Measurements from ENCODE around the gene TKFC.

The TKFC gene

DNA sequence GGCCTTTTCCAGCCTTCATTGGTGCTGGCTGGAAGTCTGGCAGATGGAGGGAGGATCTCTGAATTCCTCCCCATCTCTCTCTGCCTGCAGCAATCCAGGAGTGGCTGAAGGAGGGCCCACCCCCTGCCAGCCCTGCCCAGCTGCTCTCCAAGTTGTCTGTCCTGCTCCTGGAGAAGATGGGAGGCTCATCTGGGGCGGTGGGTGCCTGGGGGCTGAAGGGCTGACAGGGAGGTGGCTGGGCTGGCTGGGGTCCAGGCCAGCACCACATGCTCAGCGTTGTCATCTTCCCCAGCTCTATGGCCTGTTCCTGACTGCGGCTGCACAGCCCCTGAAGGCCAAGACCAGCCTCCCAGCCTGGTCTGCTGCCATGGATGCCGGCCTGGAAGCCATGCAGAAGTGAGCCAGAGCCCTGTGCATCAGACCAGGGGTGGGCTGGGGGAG, 12.2 kb downstream of the TKFC start:
- no CpG with 5 or more reads among the region's 4 CpGs for WGBS (ENCODE audit: insufficient coverage, insufficient read length)
- no peak overlapping the region for H3K27ac ChIP-seq (ENCODE audit: low read length)
- no peaks in the 10 kb centered on the region for H3K9me3 ChIP-seq (ENCODE audit: control insufficient read depth, insufficient read depth, low read length)
- H3K27me3 ChIP-seq (ENCODE audit: control insufficient read depth, insufficient read depth, low read length), result no peaks in the 10 kb centered on the region
- no peaks in the 10 kb centered on the region for H3K4me1 ChIP-seq (ENCODE audit: control insufficient read depth, insufficient read depth, low read length)
- peaks cover 10% of the 10 kb centered on the region; the same call in 1 of the 2 replicates for H3K36me3 ChIP-seq (ENCODE audit: control insufficient read depth, insufficient read depth, low read length)
- no peak overlapping the region for H3K4me3 ChIP-seq (ENCODE audit: low read length)
- DNase-seq (ENCODE audit: low read depth, low spot score), result no peak

DNA sequence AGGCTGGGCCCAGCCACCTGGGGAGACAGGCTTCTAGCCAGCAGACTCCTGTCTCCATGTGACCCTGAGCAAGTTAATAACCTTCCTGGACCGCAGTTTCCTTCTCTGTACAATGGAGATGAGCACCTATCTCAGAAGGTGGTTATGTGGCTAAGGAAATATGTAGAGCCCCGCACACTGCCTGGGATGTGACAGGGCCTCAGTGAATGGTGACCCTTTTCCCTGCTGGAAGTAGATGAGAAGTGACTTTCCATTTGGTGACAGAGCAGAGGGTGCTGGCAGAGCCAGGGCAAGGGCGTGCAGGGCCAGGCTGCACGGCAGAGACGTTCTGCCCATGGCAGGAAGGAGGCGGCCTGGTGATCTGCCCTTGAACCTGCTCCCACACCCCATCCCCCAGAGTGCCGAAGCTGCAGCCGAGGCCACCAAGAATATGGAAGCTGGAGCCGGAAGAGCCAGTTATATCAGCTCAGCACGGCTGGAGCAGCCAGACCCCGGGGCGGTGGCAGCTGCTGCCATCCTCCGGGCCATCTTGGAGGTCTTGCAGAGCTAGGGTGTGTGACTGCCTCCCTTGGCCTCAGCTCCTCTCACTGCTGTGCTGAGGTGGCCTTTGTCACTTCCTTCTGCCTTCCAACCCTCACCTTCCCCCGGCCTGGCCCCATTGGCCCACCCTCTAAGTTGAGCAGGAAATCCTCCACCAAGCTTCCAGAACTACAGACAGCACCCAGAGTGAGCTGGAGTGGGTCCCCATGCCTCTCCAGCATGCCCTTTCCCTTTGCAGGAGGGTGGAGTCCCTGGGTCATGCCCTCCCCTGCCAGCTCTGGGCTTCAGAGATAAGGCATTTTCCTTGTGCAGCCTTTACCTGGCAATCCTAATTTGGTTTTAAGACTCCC, 13.2 kb downstream of the TKFC start:
- no peak for DNase-seq (ENCODE audit: low read depth, low spot score)
- Histone ChIP-seq H3K36me3 (ENCODE audit: control insufficient read depth, insufficient read depth, low read length) (peaks cover 13% of the 10 kb centered on the region; the same call in 1 of the 2 replicates), H3K4me1 (ENCODE audit: control insufficient read depth, insufficient read depth, low read length) (no peaks in the 10 kb centered on the region), H3K27ac (ENCODE audit: low read length) (no peak overlapping the region), H3K4me3 (ENCODE audit: low read length) (no peak overlapping the region), H3K9me3 (ENCODE audit: control insufficient read depth, insufficient read depth, low read length) (no peaks in the 10 kb centered on the region), H3K27me3 (ENCODE audit: control insufficient read depth, insufficient read depth, low read length) (no peaks in the 10 kb centered on the region)
- WGBS (ENCODE audit: insufficient coverage, insufficient read length), result no CpG with 5 or more reads among the region's 14 CpGs

DNA sequence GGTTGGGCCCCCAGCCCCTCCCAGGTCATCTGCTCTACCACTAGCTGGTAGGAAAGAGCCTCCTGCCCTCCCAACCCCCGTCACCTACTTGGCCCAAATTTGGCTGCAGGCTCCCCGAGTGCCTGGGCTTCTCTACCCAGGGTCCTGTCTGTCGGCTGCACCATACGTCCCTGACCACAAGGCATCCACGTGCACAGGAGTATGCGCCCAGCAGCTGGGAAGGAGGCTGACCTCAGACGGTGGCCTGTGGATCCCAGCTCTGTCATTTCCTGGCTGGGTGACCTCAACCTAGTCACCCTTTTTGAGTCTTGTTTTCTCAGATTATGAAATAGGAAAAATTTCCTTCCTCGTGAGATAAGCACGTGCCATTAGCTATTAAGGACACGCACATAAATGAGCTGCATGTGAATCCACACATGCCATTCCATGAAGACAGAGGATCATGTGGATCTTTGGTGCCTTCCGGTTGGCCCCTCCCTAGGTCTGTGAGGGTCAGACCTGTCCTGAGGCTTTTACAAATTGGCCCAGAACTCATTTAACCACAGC, 15.0 kb downstream of the TKFC start:
- Histone ChIP-seq H3K27ac (ENCODE audit: low read length) (no peak overlapping the region), H3K4me1 (ENCODE audit: control insufficient read depth, insufficient read depth, low read length) (no peaks in the 10 kb centered on the region), H3K4me3 (ENCODE audit: low read length) (no peak overlapping the region), H3K36me3 (ENCODE audit: control insufficient read depth, insufficient read depth, low read length) (peaks cover 15% of the 10 kb centered on the region; the same call in 1 of the 2 replicates), H3K27me3 (ENCODE audit: control insufficient read depth, insufficient read depth, low read length) (no peaks in the 10 kb centered on the region), H3K9me3 (ENCODE audit: control insufficient read depth, insufficient read depth, low read length) (no peaks in the 10 kb centered on the region)
- no peak for DNase-seq (ENCODE audit: low read depth, low spot score)
- WGBS (ENCODE audit: insufficient coverage, insufficient read length), result no CpG with 5 or more reads among the region's 11 CpGs

DNA sequence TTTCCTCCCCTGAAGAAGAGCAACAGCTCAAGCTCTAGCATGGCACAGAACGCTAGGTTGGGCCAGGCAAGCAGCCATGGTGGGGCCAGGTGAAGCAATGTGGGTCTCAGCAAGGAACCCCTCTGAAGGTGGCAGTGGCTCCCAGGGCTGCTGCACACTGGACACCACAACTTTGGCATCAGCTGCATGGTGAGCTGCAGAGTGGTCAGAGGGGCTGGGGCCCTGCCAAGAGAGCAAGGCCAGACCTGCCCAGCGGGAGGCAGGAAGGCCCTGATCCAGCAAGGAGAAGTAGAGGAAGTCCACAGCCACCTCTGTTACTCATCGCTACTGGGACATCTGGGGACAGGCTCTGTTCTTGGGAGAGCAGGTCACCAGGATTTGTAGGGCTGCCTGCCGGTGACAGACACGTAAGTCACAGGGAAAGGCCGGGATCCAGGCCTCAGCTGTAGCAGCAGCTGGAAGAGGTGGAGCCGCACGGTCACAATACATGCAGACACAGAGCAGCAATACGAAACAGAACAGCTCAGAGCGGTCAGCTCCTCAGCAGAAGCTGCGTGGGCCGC, 16.2 kb downstream of the TKFC start:
- Histone ChIP-seq H3K36me3 (ENCODE audit: control insufficient read depth, insufficient read depth, low read length) (peaks cover 17% of the 10 kb centered on the region; the same call in 1 of the 2 replicates), H3K27me3 (ENCODE audit: control insufficient read depth, insufficient read depth, low read length) (no peaks in the 10 kb centered on the region), H3K27ac (ENCODE audit: low read length) (no peak overlapping the region), H3K9me3 (ENCODE audit: control insufficient read depth, insufficient read depth, low read length) (no peaks in the 10 kb centered on the region), H3K4me1 (ENCODE audit: control insufficient read depth, insufficient read depth, low read length) (no peaks in the 10 kb centered on the region), H3K4me3 (ENCODE audit: low read length) (no peak overlapping the region)
- no CpG with 5 or more reads among the region's 12 CpGs for WGBS (ENCODE audit: insufficient coverage, insufficient read length)
- no peak for DNase-seq (ENCODE audit: low read depth, low spot score)

- Histone ChIP-seq H3K9me3 (ENCODE audit: control insufficient read depth, insufficient read depth, low read length) (no peaks in the 10 kb centered on the region), H3K36me3 (ENCODE audit: control insufficient read depth, insufficient read depth, low read length) (peaks cover 17% of the 10 kb centered on the region; the same call in 1 of the 2 replicates), H3K27me3 (ENCODE audit: control insufficient read depth, insufficient read depth, low read length) (no peaks in the 10 kb centered on the region), H3K4me3 (ENCODE audit: low read length) (no peak overlapping the region), H3K4me1 (ENCODE audit: control insufficient read depth, insufficient read depth, low read length) (no peaks in the 10 kb centered on the region), H3K27ac (ENCODE audit: low read length) (no peak overlapping the region)
- no CpG with 5 or more reads among the region's 10 CpGs for WGBS (ENCODE audit: insufficient coverage, insufficient read length)
- DNase-seq (ENCODE audit: low read depth, low spot score), result no peak
These were observed 16.9 kb downstream of the TKFC start for GRCh38 chr11:61349916-61350315.

DNA sequence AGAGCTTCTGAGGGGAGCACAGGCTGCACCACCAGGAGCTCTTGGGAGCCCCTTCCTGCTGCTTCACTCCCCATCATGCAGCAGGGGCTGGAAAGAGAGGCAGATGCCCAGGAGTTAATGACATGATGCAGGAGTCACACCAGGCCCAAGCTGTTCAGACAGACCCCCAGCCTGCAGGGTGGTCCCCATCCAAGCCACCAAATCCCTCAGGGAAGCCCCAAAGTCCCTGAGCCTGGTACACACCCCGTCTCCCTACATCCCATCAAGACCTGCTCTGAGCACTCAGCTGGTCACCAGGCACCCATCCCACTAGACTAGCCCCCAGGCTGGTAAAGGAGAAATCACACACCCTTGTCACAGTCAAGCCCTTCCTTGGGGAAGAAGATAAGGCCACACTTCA, 17.3 kb downstream of the TKFC start:
- no peaks in the 10 kb centered on the region for H3K4me1 ChIP-seq (ENCODE audit: control insufficient read depth, insufficient read depth, low read length)
- no peak overlapping the region for H3K4me3 ChIP-seq (ENCODE audit: low read length)
- H3K9me3 ChIP-seq (ENCODE audit: control insufficient read depth, insufficient read depth, low read length), result no peaks in the 10 kb centered on the region
- no CpG with 5 or more reads among the region's 1 CpG for WGBS (ENCODE audit: insufficient coverage, insufficient read length)
- peaks cover 17% of the 10 kb centered on the region; the same call in 1 of the 2 replicates for H3K36me3 ChIP-seq (ENCODE audit: control insufficient read depth, insufficient read depth, low read length)
- DNase-seq (ENCODE audit: low read depth, low spot score), result no peak
- H3K27me3 ChIP-seq (ENCODE audit: control insufficient read depth, insufficient read depth, low read length), result no peaks in the 10 kb centered on the region
- no peak overlapping the region for H3K27ac ChIP-seq (ENCODE audit: low read length)

DNA sequence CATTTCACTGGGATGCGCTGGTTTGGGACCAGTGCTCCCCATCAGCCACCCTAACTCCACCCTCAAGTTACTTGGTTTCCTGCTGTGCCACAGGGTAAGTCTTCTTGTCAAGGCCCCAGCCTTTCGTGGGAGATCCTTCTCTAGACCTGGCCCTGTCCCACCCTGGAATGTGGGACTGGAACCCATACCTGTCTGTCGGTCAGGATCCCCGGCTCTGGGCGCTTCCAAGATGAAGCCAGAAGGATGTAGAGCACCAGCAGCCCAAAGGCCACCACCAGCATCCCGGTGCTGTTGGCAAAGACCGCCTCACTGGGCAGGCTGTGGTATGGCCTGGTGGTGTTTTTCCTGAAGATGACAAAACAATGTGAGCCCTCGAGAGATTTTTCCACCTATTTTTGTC, 17.8 kb downstream of the TKFC start:
- Histone ChIP-seq H3K27me3 (ENCODE audit: control insufficient read depth, insufficient read depth, low read length) (no peaks in the 10 kb centered on the region), H3K4me3 (ENCODE audit: low read length) (no peak overlapping the region), H3K9me3 (ENCODE audit: control insufficient read depth, insufficient read depth, low read length) (no peaks in the 10 kb centered on the region), H3K36me3 (ENCODE audit: control insufficient read depth, insufficient read depth, low read length) (peaks cover 17% of the 10 kb centered on the region; the same call in 1 of the 2 replicates), H3K27ac (ENCODE audit: low read length) (no peak overlapping the region), H3K4me1 (ENCODE audit: control insufficient read depth, insufficient read depth, low read length) (no peaks in the 10 kb centered on the region)
- no CpG with 5 or more reads among the region's 8 CpGs for WGBS (ENCODE audit: insufficient coverage, insufficient read length)
- DNase-seq (ENCODE audit: low read depth, low spot score), result no peak

- Histone ChIP-seq H3K27me3 (ENCODE audit: control insufficient read depth, insufficient read depth, low read length) (no peaks in the 10 kb centered on the region), H3K36me3 (ENCODE audit: control insufficient read depth, insufficient read depth, low read length) (peaks cover 15% of the 10 kb centered on the region; the same call in 1 of the 2 replicates), H3K4me1 (ENCODE audit: control insufficient read depth, insufficient read depth, low read length) (no peaks in the 10 kb centered on the region), H3K27ac (ENCODE audit: low read length) (no peak overlapping the region), H3K9me3 (ENCODE audit: control insufficient read depth, insufficient read depth, low read length) (no peaks in the 10 kb centered on the region), H3K4me3 (ENCODE audit: low read length) (no peak overlapping the region)
- DNase-seq (ENCODE audit: low read depth, low spot score), result no peak
- no CpG with 5 or more reads among the region's 8 CpGs for WGBS (ENCODE audit: insufficient coverage, insufficient read length)
These were observed 19.0 kb downstream of the TKFC start for GRCh38 chr11:61352038-61352437.

GRCh38 chr11:61353131-61354067, 20.4 kb downstream of the TKFC start:
- H3K36me3 ChIP-seq (ENCODE audit: control insufficient read depth, insufficient read depth, low read length), result peaks cover 15% of the 10 kb centered on the region; the same call in 1 of the 2 replicates
- H3K9me3 ChIP-seq (ENCODE audit: control insufficient read depth, insufficient read depth, low read length), result no peaks in the 10 kb centered on the region
- no peak overlapping the region for H3K4me3 ChIP-seq (ENCODE audit: low read length)
- no peaks in the 10 kb centered on the region for H3K27me3 ChIP-seq (ENCODE audit: control insufficient read depth, insufficient read depth, low read length)
- H3K4me1 ChIP-seq (ENCODE audit: control insufficient read depth, insufficient read depth, low read length), result no peaks in the 10 kb centered on the region
- DNase-seq (ENCODE audit: low read depth, low spot score), result no peak
- WGBS (ENCODE audit: insufficient coverage, insufficient read length), result no CpG with 5 or more reads among the region's 15 CpGs
- H3K27ac ChIP-seq (ENCODE audit: low read length), result no peak overlapping the region

DNA sequence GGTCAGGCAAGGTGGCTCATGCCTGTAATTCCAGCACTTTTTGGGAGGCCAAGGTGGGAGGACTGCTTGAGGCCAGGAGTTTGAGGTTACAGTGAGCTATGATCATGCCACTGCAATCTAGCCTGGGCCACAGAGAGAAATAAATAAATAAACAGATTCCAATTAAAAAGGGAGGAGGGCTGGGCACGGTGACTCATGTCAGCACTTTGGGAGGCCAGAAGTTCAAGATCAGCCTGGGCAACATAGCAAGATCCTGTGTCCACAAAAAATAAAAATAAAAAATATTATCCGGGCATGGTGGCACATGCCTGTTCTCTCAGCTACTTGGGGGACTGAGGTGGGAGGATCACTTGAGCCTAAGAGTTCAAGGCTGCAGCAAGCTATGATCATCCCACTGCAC, 21.2 kb downstream of the TKFC start:
- no peak for DNase-seq (ENCODE audit: low read depth, low spot score)
- Histone ChIP-seq H3K4me1 (ENCODE audit: control insufficient read depth, insufficient read depth, low read length) (no peaks in the 10 kb centered on the region), H3K36me3 (ENCODE audit: control insufficient read depth, insufficient read depth, low read length) (peaks cover 11% of the 10 kb centered on the region; the same call in 1 of the 2 replicates), H3K27me3 (ENCODE audit: control insufficient read depth, insufficient read depth, low read length) (no peaks in the 10 kb centered on the region), H3K27ac (ENCODE audit: low read length) (no peak overlapping the region), H3K4me3 (ENCODE audit: low read length) (no peak overlapping the region), H3K9me3 (ENCODE audit: control insufficient read depth, insufficient read depth, low read length) (no peaks in the 10 kb centered on the region)
- WGBS (ENCODE audit: insufficient coverage, insufficient read length), result no CpG with 5 or more reads among the region's 2 CpGs
